SHP77 treated with DMSO at 0.1 percent for 48 hours (cell line): ENCODE results near the gene DDX49.

Experiments
- DNase-seq: peaks from one replicate; lab custom pipeline; 2025; lab: John Stamatoyannopoulos, UW

DDX49 gene, protein sequence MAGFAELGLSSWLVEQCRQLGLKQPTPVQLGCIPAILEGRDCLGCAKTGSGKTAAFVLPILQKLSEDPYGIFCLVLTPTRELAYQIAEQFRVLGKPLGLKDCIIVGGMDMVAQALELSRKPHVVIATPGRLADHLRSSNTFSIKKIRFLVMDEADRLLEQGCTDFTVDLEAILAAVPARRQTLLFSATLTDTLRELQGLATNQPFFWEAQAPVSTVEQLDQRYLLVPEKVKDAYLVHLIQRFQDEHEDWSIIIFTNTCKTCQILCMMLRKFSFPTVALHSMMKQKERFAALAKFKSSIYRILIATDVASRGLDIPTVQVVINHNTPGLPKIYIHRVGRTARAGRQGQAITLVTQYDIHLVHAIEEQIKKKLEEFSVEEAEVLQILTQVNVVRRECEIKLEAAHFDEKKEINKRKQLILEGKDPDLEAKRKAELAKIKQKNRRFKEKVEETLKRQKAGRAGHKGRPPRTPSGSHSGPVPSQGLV

DNA sequence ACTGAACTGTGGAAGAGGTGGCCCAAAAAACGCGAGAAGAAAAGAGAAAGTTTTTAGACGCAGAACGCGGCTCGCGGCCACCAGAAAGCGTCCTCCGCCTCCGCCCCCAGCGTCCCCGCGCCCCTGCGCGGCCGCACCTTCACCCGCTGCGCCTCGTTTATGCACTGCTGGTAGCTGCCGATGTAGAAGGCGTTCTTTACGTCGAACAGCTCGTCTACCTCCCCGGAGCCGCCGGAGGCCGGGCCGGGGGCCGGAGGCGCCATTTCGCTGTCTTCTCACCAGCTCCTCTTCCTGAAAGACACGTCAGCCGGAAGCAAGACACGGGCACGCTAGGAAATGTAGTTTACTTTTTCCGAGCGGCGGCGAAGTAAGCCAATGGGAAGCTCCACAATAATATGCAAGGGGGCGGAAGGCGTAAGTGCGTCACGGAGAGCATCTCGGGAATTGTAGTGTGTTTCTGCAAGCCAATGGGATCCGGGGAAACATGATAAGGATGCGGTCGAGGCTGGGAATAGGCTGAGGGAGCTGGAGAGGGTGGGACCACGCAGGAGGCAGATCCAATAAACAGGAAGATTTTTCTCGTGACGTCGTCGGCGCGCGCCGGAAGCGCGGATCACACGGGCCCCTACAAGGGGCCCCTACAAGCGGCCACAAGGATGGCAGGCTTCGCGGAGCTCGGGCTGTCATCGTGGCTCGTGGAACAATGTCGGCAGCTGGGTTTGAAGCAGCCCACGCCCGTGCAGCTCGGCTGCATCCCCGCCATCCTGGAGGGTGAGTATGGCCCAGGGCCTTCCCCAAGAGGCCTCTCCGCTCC is at the start of gene DDX49, which contains the start of gene COPE:
Gene DDX49 (plus strand): TSS at position 630 of the 814 bp plus-strand sequence. CDS start 27 bp downstream, at position 657.
Gene COPE (minus strand): TSS at position 302 of the 814 bp plus-strand sequence. CDS start 39 bp downstream, at position 263.
- DNase-seq: peak; percentile 98

DNA sequence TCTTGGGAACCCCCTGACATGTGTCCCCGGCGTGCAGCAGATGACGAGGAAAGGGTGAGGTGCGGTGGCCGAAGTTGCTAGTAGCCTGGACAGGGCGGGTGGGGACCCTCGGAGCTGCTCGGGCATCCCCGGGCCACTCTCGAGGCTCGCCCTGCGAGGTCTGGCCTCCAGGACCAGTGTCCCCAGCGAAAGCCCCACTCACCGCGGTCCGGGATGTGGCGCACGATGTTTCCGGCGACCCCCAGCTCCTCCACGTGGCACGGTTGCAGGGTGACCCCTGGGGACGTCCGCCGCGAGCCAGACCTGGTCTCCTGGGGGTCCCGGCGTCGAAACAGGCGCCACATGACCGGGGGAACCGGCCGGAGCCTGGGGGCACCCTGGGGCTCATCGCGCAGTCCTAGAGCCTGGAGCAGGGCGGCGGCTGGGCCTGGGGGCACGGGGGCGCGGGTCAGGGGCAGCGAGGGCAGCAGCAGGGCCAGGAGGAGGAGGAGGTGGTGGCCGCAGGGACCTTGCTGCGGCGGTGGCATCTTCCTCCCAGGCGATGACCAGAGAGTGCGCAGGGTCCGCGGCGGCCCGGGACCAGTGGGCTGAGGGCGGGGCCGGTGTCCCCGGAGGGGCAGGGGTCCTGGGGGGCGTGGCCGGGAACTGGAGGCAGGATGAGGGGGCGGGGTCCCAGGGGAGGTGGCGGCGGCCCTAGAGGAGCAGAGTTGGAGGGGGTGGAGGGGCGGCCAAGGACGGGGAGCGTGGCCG is 49.6 kb upstream of the DDX49 start:
- no peak for DNase-seq

DNA sequence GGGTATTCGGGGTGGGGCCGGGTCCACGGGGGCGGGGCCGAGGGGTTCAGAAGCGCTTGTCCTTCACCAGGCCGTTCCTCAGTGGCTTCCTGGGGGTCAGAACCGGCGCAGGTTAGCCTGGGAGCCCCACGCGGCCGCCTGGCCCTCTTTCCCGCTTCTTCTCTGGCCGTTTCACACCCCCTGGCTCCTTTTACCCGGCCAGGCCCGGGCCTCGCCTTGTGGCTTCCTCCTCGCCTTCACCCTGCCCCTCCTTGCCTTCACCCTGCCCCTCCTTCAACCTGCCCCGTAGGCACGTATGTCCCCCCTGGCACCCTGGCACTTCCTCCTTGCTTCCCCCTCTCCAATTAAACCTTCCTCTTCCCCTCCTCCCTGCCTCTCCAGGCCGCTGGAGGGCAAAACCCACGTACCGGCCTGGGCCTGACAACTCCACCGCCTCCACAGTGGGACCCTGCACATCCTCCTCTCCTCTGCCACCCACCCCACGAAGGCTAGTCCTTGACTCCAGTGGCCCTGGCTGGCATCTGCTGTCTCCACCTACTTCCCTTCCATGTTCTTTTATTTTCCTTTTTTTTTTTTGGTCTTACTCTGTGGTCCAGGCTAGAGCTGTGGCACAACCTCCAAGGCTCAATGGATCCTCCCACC is 48.9 kb upstream of the DDX49 start:
- no peak for DNase-seq

DNA sequence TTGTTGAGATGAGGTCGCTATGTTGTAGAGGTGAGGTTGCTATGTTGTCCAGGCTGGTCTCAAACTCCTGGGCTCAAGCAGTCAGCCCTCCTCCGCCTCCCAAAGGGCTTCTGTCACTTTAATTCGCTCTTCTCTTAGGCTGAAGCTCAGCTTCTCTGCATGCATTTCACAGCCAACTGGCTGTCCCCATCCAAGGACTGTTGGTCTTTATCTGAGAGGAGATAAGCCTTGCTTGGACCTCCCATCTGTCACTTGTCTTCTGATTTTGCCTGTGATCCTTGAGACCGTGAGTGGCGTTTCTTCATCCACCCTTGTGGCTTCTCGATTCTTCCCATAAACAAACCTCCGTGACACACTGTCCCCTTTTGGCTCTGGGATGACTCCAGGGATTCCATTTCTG is 48.0 kb upstream of the DDX49 start:
- DNase-seq: no peak

DNA sequence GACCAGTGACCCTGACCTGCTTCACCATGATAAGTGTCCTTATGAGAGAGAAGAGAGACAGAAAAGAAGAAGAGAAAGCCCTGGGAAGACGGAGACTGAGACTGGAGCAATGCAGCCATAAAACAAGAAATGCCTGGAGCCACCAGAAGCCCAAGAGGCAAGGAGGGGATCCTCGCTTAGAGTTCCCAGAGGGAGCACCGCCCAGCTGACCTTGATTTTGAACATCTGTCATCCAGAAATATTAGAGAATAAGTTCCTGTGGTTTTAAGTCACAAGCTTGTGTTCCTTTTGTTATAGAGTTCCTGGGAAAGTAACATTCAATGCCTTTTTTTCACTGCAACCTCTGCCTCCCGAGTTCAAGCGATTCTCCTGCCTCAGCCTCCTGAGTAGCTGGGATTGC is 43.8 kb upstream of the DDX49 start:
- DNase-seq: no peak

DNA sequence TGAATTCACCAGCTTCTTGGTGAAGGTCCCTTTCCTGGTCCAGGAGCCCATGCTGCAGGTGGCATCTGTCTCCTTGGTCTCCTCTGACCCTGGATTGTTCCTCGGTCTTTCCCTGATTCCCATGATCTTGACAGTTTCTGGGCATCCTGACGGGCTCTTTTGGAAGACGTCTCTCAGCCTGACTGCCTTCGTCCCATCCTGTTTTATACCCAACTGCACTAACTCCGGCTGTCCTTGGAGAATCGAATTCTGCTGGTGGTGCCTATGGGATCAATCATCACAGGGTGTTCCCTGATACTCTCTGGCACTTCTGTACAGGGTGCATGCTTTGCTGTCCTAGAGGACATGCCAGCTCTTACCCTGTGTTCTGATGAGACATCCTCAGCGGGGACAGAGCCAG is 42.6 kb upstream of the DDX49 start:
- no peak for DNase-seq

DNA sequence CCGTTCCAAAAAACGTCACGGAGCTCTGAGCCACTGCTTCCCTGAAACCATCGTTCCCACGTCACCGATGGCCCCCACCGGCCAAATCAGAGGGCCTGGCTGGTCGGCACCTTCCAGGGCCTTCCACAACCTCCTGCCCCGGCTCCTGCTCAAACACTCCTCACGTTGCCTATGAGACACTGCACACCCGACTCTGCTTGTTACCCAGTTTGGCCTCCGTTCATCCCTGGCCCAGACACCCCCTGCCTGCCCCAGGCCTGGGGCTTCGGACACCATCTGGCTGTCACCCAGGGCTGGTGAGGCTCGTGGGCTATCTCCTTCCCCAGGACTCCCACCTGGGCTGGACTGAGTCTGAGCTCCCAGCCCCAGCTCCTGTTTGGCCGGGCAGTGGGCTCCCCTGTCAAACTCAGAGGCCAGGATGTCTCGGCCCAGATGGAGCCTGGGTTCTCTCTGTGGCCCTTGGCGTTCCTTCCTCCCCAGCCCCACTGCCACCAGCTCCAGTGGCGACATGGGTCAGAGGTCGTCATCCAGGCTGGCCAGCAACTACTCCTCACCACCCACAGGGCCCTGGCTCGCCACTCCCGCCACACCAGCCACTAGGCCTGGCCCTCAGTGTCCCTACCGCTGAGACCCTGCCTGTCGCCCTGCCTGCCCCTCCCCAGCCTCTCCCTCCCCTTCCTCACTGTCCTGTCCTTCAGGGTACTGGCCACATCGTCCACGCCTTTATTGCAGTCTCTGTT is 41.3 kb upstream of the DDX49 start:
- DNase-seq: no peak

DNA sequence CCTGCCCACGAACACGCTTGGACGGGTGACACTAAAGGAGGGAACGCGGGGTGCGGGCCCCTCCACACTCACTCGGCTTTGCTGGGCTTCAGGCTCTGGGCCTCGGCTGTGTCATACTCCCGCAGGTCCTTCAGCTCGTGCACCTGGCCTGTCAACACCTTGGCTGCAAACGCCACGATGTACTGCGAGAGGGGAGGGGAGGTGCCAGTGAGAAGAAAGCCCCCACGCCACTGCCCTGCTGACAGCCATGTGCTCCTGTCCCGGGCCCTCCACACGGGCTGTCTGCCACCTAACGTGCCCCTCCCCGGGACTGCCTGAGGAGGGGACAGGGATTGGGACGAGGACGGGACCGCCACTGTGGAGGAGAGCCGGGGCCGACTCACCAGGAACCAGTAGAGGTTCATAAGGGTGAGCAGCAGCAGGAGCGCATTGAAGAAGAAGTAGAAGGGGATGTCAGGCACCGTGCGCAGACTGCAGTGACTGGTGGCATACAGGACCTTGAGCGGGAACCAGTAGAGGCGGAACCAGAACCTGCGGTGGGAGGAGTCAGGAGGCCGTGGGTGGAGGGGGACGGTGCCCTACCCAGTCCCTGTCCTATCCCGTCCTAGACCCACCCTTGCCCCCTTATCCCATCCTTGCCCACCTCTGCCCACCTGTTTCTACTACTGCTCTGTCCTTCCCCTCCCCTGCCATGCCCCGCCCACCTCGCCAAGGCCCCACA is 40.5 kb upstream of the DDX49 start:
- DNase-seq: no peak

DNA sequence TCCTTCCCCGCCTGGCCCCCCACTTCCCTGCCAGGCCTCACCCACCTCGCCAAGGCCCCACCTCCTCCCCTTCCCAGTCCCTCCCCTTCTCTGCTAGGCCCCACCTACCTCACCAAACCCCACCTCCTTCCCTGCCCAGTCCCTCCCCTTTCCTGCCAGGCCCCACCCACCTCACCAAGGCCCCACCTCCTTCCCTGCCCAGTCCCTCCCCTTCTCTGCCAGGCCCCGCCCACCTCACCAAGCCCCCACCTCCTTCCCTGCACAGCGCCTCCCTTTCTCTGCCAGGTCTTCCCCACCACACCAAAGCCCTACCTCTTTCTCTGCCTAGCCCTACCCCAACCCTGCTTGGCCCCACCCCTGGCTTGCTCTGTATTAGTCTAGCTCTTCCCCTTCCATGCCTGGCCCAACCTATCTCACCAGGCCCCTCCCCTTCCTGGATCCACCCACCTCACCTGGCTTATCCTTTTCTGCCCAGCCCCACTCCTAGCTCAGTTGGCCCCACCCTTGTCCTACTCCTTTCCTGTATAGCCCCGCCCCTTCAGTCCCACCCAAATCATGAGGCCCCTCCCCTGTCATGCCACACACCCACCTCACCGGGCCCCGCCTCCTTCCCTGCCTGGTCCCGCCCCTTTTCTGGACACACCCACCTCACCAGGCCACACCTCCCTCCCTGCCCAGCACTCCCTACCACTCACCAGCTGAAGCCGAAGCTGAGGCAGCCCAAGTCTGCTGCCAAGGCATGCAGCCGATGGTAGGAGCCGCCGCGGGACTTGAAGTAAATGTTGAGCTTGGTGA is 39.7 kb upstream of the DDX49 start:
- no peak for DNase-seq

DNA sequence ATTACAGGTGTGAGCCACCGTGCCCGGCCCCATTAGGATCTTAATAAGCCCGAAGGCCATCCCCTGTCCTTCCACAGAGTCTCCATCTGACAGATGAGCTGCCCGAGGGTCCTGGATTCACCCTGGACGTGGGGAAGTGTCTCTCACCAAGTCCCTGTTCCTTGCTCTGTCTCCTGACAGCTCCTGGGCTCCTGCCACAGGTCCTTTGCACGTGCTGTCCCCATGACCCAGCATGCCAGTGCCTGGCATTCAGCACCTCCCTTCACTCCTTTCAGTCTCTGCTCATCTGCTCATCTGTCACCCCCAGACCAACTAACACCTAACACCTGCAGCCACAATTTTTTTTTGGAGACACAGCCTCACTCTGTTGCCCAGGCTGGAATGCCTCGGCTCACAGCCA is 38.0 kb upstream of the DDX49 start:
- DNase-seq: no peak

DNA sequence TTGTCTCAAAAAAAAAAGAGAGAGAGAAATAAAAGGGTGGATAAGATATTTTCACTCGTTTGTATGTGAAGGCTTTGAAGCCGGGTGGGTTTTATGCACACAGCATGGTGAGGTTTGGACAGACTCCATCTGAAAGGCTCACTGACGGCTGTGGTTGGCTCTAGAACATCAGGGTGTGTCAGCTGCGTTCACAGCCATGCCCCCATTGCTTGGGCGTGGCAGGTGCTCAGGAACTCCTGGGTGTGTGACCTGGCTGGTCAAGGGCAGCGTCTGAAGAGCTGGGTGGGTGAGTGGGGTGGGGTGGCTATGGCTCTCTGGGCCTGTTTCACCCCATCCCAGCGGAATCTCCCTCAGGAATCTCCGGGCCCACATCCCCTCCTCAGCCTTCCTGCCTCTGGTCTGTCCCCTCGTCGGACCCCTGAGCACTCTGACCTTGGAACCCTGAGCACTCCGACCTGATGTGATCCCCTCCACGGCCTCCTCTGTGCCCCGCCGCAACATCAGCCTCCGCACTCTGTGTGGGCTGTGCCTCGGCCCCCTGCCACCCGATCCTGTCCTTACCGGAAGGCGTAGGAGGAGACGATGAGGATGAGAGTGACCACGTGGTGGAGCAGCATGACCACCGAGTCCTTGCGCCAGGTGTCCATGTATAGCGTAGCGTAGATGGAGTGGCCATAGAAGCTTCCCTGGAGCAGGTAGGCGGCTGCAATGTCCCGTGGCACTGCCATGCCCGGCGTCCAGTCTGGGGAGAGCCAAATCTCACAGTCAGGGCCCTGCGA is 35.8 kb upstream of the DDX49 start:
- no peak for DNase-seq

DNA sequence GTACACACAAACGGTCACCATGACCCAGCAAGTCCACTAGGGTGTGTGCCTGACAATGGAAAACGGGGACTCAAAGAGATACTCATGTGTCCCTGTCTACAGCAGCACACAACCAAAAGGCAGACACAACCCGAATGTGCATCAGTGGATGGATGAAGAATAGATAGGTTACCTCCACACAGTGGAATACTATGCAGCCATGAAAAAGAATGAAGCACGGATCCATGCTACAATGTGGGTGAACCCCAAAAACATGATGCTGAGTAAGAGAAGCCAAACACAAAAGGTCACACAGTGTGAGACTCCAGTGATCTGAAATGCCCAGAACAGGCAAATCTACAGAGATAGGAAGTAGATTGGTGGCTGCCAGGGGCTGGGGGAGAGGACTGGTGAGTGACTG is 32.5 kb upstream of the DDX49 start:
- no peak for DNase-seq

DNA sequence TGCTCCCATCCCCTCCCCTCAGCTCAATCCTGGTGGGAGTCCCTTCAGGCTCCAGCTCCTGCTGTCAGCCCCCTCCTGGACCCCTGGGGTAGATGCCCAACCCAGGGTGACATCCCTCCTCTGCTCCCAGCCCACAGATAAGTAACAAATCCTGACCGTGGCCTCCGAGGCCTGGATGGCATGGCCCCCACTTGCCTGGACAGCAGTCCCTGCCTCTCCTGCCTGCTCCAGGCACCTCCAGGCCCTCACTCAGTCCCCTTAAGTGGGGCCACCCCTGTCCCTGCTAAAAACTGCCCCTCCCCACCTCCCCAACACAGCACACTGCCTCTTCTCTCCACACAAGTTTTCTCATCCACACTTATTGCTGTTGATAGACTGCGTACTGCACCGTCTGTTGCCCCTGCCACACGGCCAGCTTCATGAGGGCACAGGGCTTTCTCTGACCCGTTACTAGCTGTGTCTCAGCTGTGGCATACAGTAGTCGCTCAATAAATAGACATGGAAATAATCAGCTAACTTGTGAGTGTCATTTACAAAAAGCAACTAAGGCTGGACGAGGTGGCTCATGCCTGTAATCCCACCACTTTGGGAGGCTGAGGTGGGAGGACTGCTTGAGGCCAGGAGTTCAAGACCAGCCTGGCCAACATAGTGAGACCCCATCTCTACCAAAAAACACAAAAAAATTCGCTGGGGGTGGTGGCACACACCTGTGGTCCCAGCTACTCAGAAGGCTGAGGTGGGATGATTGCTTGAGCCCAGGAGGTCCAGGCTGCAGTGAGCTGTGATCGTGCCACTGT is 29.4 kb upstream of the DDX49 start:
- DNase-seq: no peak

DNA sequence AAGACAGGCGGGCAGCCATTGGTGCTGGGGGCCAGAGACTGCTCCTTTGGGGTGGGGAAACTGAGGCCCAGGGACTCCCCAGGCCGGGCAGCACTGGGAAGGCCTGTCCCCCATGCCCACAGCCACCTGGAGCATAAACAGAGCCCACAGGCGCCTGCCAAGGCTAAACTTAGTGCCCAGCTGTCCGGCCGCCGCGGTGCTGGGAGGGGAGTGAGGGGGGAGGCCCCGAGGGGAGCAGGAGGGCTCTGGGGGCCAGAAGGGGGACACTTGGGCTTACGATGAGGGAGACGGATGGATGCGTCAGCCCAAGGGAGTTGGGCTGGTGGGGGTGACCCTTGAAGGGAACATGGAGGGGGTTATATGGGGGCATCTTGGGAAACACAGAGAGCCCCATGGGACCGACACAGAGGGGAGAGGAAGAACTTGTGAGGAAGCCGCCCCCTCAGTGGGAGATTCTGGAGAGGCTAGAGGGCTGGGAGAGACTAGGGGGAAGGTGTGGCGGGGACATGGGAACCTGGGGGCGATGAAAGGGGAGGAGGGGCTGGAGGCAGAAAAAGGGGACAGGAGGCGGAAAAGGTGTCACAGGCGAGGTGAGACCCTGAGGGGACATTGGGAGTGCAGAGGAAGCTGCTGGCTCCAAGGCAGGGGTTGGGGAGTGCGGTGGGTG is 25.8 kb upstream of the DDX49 start:
- no peak for DNase-seq

DNA sequence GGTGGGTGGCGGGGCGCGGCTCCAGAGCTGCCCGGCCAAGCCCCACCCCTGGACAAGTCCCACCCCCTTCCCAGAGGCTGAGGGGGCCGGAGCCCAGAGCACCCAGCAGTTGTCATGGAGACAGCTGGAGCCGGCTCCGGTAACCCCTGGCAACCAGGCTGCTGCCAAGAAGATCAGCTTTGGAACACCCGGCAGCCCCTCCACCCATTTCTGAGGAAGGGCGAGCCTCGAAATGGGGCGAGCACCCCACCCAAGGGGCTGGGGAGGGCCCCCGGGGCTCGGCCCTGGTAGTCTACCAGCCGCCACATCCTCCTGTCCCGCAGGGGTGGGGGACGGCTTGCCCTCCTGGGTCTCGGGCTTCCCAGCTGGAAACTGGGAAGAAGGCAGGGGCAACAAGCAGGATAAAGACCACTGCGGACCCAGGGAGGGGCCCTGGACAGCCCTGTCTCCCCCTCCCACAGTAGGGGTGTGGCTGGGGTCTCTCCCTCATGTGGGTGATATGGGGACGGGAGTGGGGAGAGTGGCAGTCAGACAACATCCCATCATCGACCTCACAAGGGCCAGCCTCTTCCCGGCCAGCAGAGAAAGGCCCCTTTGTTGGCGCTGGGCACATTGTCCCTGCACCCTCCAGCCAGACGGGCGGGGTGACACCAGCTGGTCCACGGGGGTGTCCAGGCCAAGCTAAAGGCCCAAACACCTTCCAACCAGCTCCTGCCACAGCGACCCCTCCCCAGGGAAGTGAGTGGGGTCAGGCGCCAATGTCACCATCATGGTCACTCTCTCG is 25.1 kb upstream of the DDX49 start:
- DNase-seq: no peak

DNA sequence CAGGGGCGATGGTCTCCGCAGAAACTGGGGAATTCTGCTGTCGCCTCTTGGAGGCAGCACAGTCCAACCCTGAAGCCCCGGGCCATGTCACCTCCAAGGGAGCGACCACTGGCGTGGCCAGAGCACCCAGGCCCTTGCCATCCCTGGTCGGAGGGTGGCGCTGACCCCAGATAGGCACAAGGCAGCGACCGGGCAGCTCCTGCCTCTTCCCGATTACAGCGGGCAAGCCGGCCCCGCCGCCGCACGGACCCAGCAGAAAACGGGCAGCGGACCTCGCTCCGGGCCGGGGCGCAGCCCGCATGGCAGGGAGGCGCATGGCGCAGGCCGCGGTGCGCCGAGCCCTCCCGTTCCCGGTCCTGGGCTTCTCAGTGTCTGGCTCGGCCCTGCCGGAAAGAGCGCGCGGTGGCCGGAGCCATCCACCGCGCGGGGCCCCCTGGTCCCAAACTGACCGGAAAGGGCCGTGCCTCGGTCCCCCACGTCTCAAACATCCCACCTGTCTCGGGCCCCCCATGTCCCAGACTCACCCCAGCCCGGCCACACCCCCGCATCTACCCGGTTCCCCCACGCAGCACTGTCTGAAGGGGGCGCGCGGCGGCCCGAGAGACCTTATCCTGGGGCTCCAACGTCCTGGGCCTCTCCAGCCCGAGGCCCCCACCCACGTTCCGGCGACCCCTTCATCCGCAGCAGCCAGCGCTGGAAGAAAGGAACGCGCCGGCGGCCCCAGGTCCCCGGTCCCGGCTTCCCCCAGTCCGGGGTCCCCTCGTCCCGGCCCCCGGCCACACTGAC is 24.3 kb upstream of the DDX49 start:
- no peak for DNase-seq
